ENCODE data around the gene KLF16. TPM values are rescaled to one million over a fixed set of nuclear protein-coding genes. Genes with fewer than 3 reads are reported as not detected.

Gene KLF16
- total RNA-seq, 1 donor: 6.9 TPM

DNA sequence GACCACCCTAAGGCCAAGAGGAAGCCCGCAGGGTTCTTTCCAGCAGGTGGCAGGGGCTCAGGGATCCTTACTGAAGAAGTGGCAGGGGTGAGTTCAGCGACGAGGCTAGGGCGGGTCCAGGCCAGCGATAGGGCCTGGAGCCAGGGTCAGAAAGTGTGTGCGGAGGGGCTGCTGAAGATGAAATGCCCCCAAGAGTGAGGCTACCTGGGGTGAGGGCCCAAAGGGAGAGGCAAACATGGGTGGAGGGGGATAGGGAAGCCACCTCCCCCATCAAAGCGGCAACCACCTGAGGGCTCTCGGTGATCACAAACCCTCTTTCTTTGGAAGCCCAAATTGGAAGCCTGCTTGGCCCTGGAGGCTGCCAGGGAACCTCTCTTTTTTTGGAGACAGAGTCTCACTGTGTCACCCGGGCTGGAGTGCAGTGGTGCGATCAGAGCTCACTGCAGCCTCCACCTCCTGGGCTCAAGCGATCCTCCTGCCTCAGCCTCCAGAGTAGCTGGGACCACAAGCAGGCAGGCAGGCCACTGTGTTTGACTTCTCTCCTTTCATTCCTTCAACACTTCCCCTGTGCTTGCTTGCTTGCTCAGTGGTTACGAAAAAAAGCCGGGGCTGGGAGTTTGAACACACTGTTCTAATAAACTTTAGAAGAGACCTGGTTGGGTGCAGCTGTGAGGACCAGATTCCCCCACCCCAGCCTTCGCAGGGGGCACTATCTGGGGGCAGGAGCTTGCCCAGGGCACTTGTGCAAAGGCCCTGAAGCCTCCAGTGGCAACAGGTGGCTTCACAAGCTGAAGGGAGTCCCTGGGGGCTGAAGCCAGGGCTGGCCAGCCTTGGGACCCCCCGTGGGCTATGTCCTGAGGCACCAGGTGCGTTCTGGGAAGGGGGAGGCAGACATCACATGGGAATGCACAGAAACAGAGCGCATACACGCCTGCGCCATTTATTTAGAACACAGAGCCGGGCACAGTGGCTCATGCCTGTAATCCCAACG, 49.9 kb downstream of the KLF16 start:
- H3K9me3 ChIP-seq (ENCODE audit: low read depth, low read length): no peaks in the 10 kb centered on the region
- no peak overlapping the region for H2AFZ ChIP-seq (ENCODE audit: low read length)
- H3K27ac ChIP-seq (ENCODE audit: low read depth, low read length): no peak overlapping the region
- peaks cover 9% of the 10 kb centered on the region for H3K4me1 ChIP-seq (ENCODE audit: insufficient read depth, low read length)
- peaks cover 21% of the 10 kb centered on the region for H3K36me3 ChIP-seq (ENCODE audit: insufficient read depth, low read length)
- peak overlapping the region; percentile 86 for H3K4me2 ChIP-seq (ENCODE audit: insufficient read depth, low read length)
- peak overlapping the region; percentile 72 for H3K4me3 ChIP-seq (ENCODE audit: insufficient read depth, low read length)
- no peak for DNase-seq (ENCODE audit: insufficient read length, low spot score, missing footprints)
- TF ChIP-seq, protein P1, sequence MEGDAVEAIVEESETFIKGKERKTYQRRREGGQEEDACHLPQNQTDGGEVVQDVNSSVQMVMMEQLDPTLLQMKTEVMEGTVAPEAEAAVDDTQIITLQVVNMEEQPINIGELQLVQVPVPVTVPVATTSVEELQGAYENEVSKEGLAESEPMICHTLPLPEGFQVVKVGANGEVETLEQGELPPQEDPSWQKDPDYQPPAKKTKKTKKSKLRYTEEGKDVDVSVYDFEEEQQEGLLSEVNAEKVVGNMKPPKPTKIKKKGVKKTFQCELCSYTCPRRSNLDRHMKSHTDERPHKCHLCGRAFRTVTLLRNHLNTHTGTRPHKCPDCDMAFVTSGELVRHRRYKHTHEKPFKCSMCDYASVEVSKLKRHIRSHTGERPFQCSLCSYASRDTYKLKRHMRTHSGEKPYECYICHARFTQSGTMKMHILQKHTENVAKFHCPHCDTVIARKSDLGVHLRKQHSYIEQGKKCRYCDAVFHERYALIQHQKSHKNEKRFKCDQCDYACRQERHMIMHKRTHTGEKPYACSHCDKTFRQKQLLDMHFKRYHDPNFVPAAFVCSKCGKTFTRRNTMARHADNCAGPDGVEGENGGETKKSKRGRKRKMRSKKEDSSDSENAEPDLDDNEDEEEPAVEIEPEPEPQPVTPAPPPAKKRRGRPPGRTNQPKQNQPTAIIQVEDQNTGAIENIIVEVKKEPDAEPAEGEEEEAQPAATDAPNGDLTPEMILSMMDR (IDR thresholded peaks at IDR 0.05; ENCODE audit: extremely low read depth, low read depth, low read length): no peak
- H4K20me1 ChIP-seq (ENCODE audit: insufficient read depth, low read length): peaks cover 11% of the 10 kb centered on the region
- H3K79me2 ChIP-seq (ENCODE audit: insufficient read depth, low read length): no peaks in the 10 kb centered on the region
- no peaks in the 10 kb centered on the region for H3K27me3 ChIP-seq (ENCODE audit: insufficient read depth, low read length)

DNA sequence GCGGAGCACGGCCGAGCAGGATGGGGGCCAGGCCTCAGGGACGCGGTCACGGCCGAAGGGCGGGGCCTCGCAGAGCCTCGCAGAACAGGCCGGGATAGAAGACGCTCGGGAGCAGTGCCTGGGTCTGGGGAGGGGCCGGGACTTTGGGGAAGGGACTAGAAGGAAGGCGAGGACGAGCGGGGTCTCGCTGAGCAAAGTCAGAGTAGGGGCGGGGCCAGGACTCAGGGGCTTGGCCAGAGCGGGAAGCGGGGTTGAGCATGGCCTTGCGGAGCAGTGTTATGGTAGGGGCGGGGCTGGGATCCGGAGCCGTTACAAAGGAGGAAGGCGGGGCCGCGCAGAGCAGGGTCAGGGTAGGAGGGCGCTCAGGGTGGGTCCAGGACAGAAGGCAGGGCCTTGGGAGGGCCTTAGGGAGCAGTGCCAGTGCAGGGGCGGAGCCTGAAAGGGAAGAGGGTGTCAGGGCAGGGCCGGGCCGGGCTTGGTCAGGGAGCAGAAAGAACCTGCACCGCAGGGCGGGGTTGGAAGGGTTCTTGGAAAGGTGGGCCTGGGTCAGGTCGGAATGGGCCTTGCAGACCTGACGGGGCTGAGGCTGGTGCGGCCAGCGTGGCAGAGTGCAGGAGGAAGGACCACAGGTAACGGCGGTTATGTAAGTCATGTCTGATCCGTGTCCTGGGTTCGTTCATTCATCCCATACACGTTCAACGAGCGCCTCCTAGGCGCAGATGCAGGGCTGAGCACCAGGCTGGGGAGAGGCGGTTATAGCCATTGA, 50.8 kb downstream of the KLF16 start:
- peak overlapping the region; percentile 86 for H3K4me2 ChIP-seq (ENCODE audit: insufficient read depth, low read length)
- peak; percentile 100 for DNase-seq (ENCODE audit: insufficient read length, low spot score, missing footprints)
- no peak overlapping the region for H3K27ac ChIP-seq (ENCODE audit: low read depth, low read length)

DNA sequence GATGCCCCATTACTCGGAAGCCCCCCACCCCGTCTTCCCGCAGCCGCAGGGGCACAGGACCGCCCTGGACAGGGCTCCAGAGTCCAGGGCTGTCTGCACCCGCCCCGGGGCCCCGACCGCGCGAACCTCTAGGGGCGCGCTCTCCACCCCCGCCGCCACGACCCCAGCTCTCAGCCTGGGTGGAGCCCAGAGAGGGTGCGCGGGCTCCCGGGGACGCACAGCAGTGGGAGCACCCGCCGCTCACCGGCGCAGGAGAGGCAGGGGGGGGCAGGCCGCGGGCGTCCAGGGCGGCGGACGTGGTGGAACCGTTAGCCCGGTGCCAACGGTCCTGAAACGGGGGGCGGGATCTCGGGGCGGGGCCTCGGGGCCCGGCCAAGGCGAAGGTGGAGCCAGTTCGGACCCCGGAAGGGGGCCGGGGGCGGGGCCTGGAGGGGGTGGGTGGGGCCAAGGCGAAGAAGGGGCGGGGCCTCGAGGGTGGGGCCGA, 51.4 kb downstream of the KLF16 start, which contains the start of gene ATP8B3:
Gene ATP8B3, minus strand, starts transcription at position 335 of the 484 bp plus-strand sequence. CDS start 540 bp downstream, outside the sequence.
- Histone ChIP-seq H2AFZ (ENCODE audit: low read length) (peak within 1 kb of the TSS; percentile 73), H3K4me1 (ENCODE audit: insufficient read depth, low read length) (peaks cover 9% of the 10 kb centered on the region), H3K27me3 (ENCODE audit: insufficient read depth, low read length) (no peaks in the 10 kb centered on the region), H4K20me1 (ENCODE audit: insufficient read depth, low read length) (peaks cover 11% of the 10 kb centered on the region), H3K79me2 (ENCODE audit: insufficient read depth, low read length) (no peaks in the 10 kb centered on the region), H3K9me3 (ENCODE audit: low read depth, low read length) (no peaks in the 10 kb centered on the region), H3K36me3 (ENCODE audit: insufficient read depth, low read length) (peaks cover 10% of the 10 kb centered on the region), H3K4me2 (ENCODE audit: insufficient read depth, low read length) (peak within 1 kb of the TSS; percentile 86), H3K27ac (ENCODE audit: low read depth, low read length) (no peak within 1 kb of the TSS), H3K4me3 (ENCODE audit: insufficient read depth, low read length) (peak within 1 kb of the TSS; percentile 72)
- no peak for DNase-seq (ENCODE audit: insufficient read length, low spot score, missing footprints)
- TF ChIP-seq, protein P1 (IDR thresholded peaks at IDR 0.05; ENCODE audit: extremely low read depth, low read depth, low read length): no peak

More for the DNA sequence above, 50.8 kb downstream of the KLF16 start:
- Histone ChIP-seq H2AFZ (ENCODE audit: low read length) (peak overlapping the region; percentile 73), H3K27me3 (ENCODE audit: insufficient read depth, low read length) (no peaks in the 10 kb centered on the region), H3K4me1 (ENCODE audit: insufficient read depth, low read length) (peaks cover 9% of the 10 kb centered on the region), H4K20me1 (ENCODE audit: insufficient read depth, low read length) (peaks cover 11% of the 10 kb centered on the region), H3K4me3 (ENCODE audit: insufficient read depth, low read length) (peak overlapping the region; percentile 72), H3K9me3 (ENCODE audit: low read depth, low read length) (no peaks in the 10 kb centered on the region), H3K79me2 (ENCODE audit: insufficient read depth, low read length) (no peaks in the 10 kb centered on the region), H3K36me3 (ENCODE audit: insufficient read depth, low read length) (peaks cover 16% of the 10 kb centered on the region)
- TF ChIP-seq, protein P1 (IDR thresholded peaks at IDR 0.05; ENCODE audit: extremely low read depth, low read depth, low read length): peak; percentile 57
